A549 (cell line): Measurements from ENCODE around the gene IQGAP2.

Experiments
- CHD2 ChIP-seq: fragments of 150-350 bp; IDR thresholded peaks from 2 replicates; pipeline ENCODE4 v1.6.1; 2014; ENCODE audit warnings: low read length; ENCODE audit not compliant: partially characterized antibody
- RFX5 ChIP-seq: fragments of 450-650 bp; IDR thresholded peaks from 2 replicates; pipeline ENCODE4 v1.7.1; 2014; ENCODE audit warnings: antibody characterized with exemption, mild to moderate bottlenecking, moderate library complexity

- no peak for TF ChIP-seq CHD2
- no peak for TF ChIP-seq RFX5
These were observed 351.6 kb downstream of the IQGAP2 start for GRCh38 chr5:76754668-76755078.
